ENCODE data around the gene MT1B. TPM values are rescaled to one million over a fixed set of nuclear protein-coding genes. Genes with fewer than 3 reads are reported as not detected.

MT1B gene
- total RNA-seq, 6 experiments from 2014 or later: not detected

- no peak for DNase-seq
- TF ChIP-seq CTCF (IDR thresholded peaks at IDR 0.05): no peak
- Mint-ChIP-seq H3K4me3 (no peak overlapping the region), H3K27me3 (ENCODE audit: insufficient read depth) (peaks cover 2% of the 10 kb centered on the region), H3K4me1 (ENCODE audit: low read depth) (peaks cover 10% of the 10 kb centered on the region), H3K27ac (no peak overlapping the region), H3K36me3 (ENCODE audit: low read depth) (no peaks in the 10 kb centered on the region), H3K9me3 (no peaks in the 10 kb centered on the region)
Measured at GRCh38 chr16:56700631-56701030, 48.9 kb downstream of the MT1B start.

GRCh38 chr16:56701534-56701933, 49.8 kb downstream of the MT1B start:
- TF ChIP-seq CTCF (IDR thresholded peaks at IDR 0.05): no peak
- DNase-seq: no peak
- Mint-ChIP-seq H3K36me3 (ENCODE audit: low read depth) (no peaks in the 10 kb centered on the region), H3K9me3 (no peaks in the 10 kb centered on the region), H3K27ac (no peak overlapping the region), H3K4me3 (no peak overlapping the region), H3K4me1 (ENCODE audit: low read depth) (peaks cover 10% of the 10 kb centered on the region), H3K27me3 (ENCODE audit: insufficient read depth) (peaks cover 2% of the 10 kb centered on the region)

Other genes starting within 250 kb of the MT1B start
- 100 to 1,000 TPM; 104 to 117 (median 112) TPM for gene AMFR, start 226.3 kb upstream of the MT1B start, total RNA-seq (2021; fragmentation: NEBNext Ultra II Directional; extraction: Animal tissue kit (Norgen Biotek cat#: 25700))
- 100 to 1,000 TPM; 114 to 150 (median 138) TPM for gene NUDT21, start 200.6 kb upstream of the MT1B start, total RNA-seq (2021; fragmentation: NEBNext Ultra II Directional; extraction: Animal tissue kit (Norgen Biotek cat#: 25700))
- 10 to 100 TPM; 62.8 to 77.0 (median 74.3) TPM for gene OGFOD1, start 200.3 kb upstream of the MT1B start, total RNA-seq (2021; fragmentation: NEBNext Ultra II Directional; extraction: Animal tissue kit (Norgen Biotek cat#: 25700))
- 10 to 100 TPM; 26.2 to 33.3 (median 29.5) TPM for gene BBS2, start 131.9 kb upstream of the MT1B start, total RNA-seq (2021; fragmentation: NEBNext Ultra II Directional; extraction: Animal tissue kit (Norgen Biotek cat#: 25700))
- not detected for gene MT4, start 86.8 kb upstream of the MT1B start, total RNA-seq (2021; fragmentation: NEBNext Ultra II Directional; extraction: Animal tissue kit (Norgen Biotek cat#: 25700))
- not detected for gene MT3, start 62.4 kb upstream of the MT1B start, total RNA-seq (2021; fragmentation: NEBNext Ultra II Directional; extraction: Animal tissue kit (Norgen Biotek cat#: 25700))
- 1,000 to 10,000 TPM in 3 of 6 experiments, 100 to 1,000 TPM in 3; 623 to 1,524 (median 1,044) TPM for gene MT2A, start 43.3 kb upstream of the MT1B start, total RNA-seq (2021; fragmentation: NEBNext Ultra II Directional; extraction: Animal tissue kit (Norgen Biotek cat#: 25700))
- 100 to 1,000 TPM; 192 to 469 (median 458) TPM for gene MT1E, start 26.1 kb upstream of the MT1B start, total RNA-seq (2021; fragmentation: NEBNext Ultra II Directional; extraction: Animal tissue kit (Norgen Biotek cat#: 25700))
- under 1 TPM in 5 of 6 experiments, not detected in 1; 0.21 to 0.41 (median 0.28) TPM for gene MT1M, start 19.2 kb upstream of the MT1B start, total RNA-seq (2021; fragmentation: NEBNext Ultra II Directional; extraction: Animal tissue kit (Norgen Biotek cat#: 25700))
- 1 to 10 TPM in 1 of 6 experiments, under 1 TPM in 1, not detected in 4; 0.50 to 1.5 TPM for gene MT1A, start 13.2 kb upstream of the MT1B start, total RNA-seq (2021; fragmentation: NEBNext Ultra II Directional; extraction: Animal tissue kit (Norgen Biotek cat#: 25700))
- gene MT1F, start 6.1 kb downstream of the MT1B start, total RNA-seq (2021; fragmentation: NEBNext Ultra II Directional; extraction: Animal tissue kit (Norgen Biotek cat#: 25700)): not detected
- under 1 TPM in 1 of 6 experiments, not detected in 5; 0.73 TPM for gene MT1G, start 16.2 kb downstream of the MT1B start, total RNA-seq (2021; fragmentation: NEBNext Ultra II Directional; extraction: Animal tissue kit (Norgen Biotek cat#: 25700))
- gene MT1H, start 17.9 kb downstream of the MT1B start, total RNA-seq (2021; fragmentation: NEBNext Ultra II Directional; extraction: Animal tissue kit (Norgen Biotek cat#: 25700)): not detected
- gene MT1X, start 30.6 kb downstream of the MT1B start, total RNA-seq (2021; fragmentation: NEBNext Ultra II Directional; extraction: Animal tissue kit (Norgen Biotek cat#: 25700)): 10 to 100 TPM; 28.0 to 38.7 (median 33.3) TPM
- 10 to 100 TPM; 58.6 to 84.0 (median 78.8) TPM for gene NUP93, start 78.2 kb downstream of the MT1B start, total RNA-seq (2021; fragmentation: NEBNext Ultra II Directional; extraction: Animal tissue kit (Norgen Biotek cat#: 25700))
- gene SLC12A3, start 213.3 kb downstream of the MT1B start, total RNA-seq (2021; fragmentation: NEBNext Ultra II Directional; extraction: Animal tissue kit (Norgen Biotek cat#: 25700)): not detected